ENCODE results near the gene N4BP2L1.

N4BP2L1 gene

GRCh38 chr13:32429433-32429909 is 1.5 kb upstream of the N4BP2L1 start:
- Histone ChIP-seq H3K27me3 (replicated peaks; ENCODE audit: insufficient read depth, low read length) (no peaks in the 10 kb centered on the region), H3K27ac (ENCODE audit: low read length) (peak overlapping the region; percentile 92; the same call in 1 of the 2 replicates), H3K9ac (ENCODE audit: low read length) (no peak overlapping the region), H3F3A (ENCODE audit: insufficient read depth, low read length) (peaks cover 22% of the 10 kb centered on the region), H3K4me2 (ENCODE audit: low read depth, low read length) (peak overlapping the region; percentile 85; the same call in 1 of the 2 replicates), H4K20me1 (ENCODE audit: insufficient read depth, low read length) (no peaks in the 10 kb centered on the region), H3K4me1 (ENCODE audit: low read length) (peaks cover 23% of the 10 kb centered on the region), H3K4me3 (ENCODE audit: low read length) (peak overlapping the region; percentile 72; the same call in 1 of the 2 replicates), H3K9me3 (replicated peaks; ENCODE audit: insufficient read depth, low read length) (no peaks in the 10 kb centered on the region), H3K9me2 (replicated peaks; ENCODE audit: insufficient read depth, low read length) (no peaks in the 10 kb centered on the region), H3K36me3 (replicated peaks; ENCODE audit: insufficient read depth, low read length) (no peaks in the 10 kb centered on the region), H3K79me2 (ENCODE audit: low read length) (peaks cover 40% of the 10 kb centered on the region), H2AFZ (ENCODE audit: low read length) (no peak overlapping the region)
- DNase-seq: no peak
- TF ChIP-seq EZH2phosphoT487 (IDR thresholded peaks at IDR 0.05; ENCODE audit: low read length) (no peak), EZH2 (optimal IDR thresholded peaks at IDR 0.05; ENCODE audit: low read depth, low read length) (no peak)
- TF ChIP-seq, protein P1, sequence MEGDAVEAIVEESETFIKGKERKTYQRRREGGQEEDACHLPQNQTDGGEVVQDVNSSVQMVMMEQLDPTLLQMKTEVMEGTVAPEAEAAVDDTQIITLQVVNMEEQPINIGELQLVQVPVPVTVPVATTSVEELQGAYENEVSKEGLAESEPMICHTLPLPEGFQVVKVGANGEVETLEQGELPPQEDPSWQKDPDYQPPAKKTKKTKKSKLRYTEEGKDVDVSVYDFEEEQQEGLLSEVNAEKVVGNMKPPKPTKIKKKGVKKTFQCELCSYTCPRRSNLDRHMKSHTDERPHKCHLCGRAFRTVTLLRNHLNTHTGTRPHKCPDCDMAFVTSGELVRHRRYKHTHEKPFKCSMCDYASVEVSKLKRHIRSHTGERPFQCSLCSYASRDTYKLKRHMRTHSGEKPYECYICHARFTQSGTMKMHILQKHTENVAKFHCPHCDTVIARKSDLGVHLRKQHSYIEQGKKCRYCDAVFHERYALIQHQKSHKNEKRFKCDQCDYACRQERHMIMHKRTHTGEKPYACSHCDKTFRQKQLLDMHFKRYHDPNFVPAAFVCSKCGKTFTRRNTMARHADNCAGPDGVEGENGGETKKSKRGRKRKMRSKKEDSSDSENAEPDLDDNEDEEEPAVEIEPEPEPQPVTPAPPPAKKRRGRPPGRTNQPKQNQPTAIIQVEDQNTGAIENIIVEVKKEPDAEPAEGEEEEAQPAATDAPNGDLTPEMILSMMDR (IDR thresholded peaks at IDR 0.05; ENCODE audit: low read length): no peak

- peak overlapping the region; percentile 72 for H3K4me3 ChIP-seq (ENCODE audit: low read length)
- TF ChIP-seq, protein P1 (IDR thresholded peaks at IDR 0.05; ENCODE audit: low read length): no peak
- TF ChIP-seq EZH2 (optimal IDR thresholded peaks at IDR 0.05; ENCODE audit: low read depth, low read length) (no peak), EZH2phosphoT487 (IDR thresholded peaks at IDR 0.05; ENCODE audit: low read length) (no peak)
- H3K9ac ChIP-seq (ENCODE audit: low read length): peak overlapping the region; percentile 87
- no peaks in the 10 kb centered on the region for H3K36me3 ChIP-seq (replicated peaks; ENCODE audit: insufficient read depth, low read length)
- no peaks in the 10 kb centered on the region for H3K9me2 ChIP-seq (replicated peaks; ENCODE audit: insufficient read depth, low read length)
- peaks cover 23% of the 10 kb centered on the region for H3K4me1 ChIP-seq (ENCODE audit: low read length)
- H3K27me3 ChIP-seq (replicated peaks; ENCODE audit: insufficient read depth, low read length): no peaks in the 10 kb centered on the region
- H3K9me3 ChIP-seq (replicated peaks; ENCODE audit: insufficient read depth, low read length): no peaks in the 10 kb centered on the region
- H3K27ac ChIP-seq (ENCODE audit: low read length): peak overlapping the region; percentile 92; the same call in 1 of the 2 replicates
- H2AFZ ChIP-seq (ENCODE audit: low read length): no peak overlapping the region
- peak overlapping the region; percentile 85 for H3K4me2 ChIP-seq (ENCODE audit: low read depth, low read length)
- H3F3A ChIP-seq (ENCODE audit: insufficient read depth, low read length): peaks cover 22% of the 10 kb centered on the region
- no peaks in the 10 kb centered on the region for H4K20me1 ChIP-seq (ENCODE audit: insufficient read depth, low read length)
- peaks cover 47% of the 10 kb centered on the region for H3K79me2 ChIP-seq (ENCODE audit: low read length)
- DNase-seq: no peak
Measured at GRCh38 chr13:32428581-32429432, 877 bp upstream of the N4BP2L1 start.

- Histone ChIP-seq H3K9ac (ENCODE audit: low read length) (peak overlapping the region; percentile 87), H3K9me3 (replicated peaks; ENCODE audit: insufficient read depth, low read length) (no peaks in the 10 kb centered on the region), H3K9me2 (replicated peaks; ENCODE audit: insufficient read depth, low read length) (no peaks in the 10 kb centered on the region), H3K27me3 (replicated peaks; ENCODE audit: insufficient read depth, low read length) (no peaks in the 10 kb centered on the region), H2AFZ (ENCODE audit: low read length) (peak overlapping the region; percentile 23; the same call in 1 of the 2 replicates), H3K4me3 (ENCODE audit: low read length) (peak overlapping the region; percentile 85), H3K27ac (ENCODE audit: low read length) (peak overlapping the region; percentile 92), H3K4me2 (ENCODE audit: low read depth, low read length) (peak overlapping the region; percentile 79), H3K79me2 (ENCODE audit: low read length) (peaks cover 62% of the 10 kb centered on the region), H4K20me1 (ENCODE audit: insufficient read depth, low read length) (no peaks in the 10 kb centered on the region), H3K4me1 (ENCODE audit: low read length) (peaks cover 17% of the 10 kb centered on the region), H3F3A (ENCODE audit: insufficient read depth, low read length) (peaks cover 22% of the 10 kb centered on the region), H3K36me3 (replicated peaks; ENCODE audit: insufficient read depth, low read length) (no peaks in the 10 kb centered on the region)
- peak; percentile 44 for DNase-seq
- TF ChIP-seq, protein P1 (IDR thresholded peaks at IDR 0.05; ENCODE audit: low read length): no peak
- TF ChIP-seq EZH2phosphoT487 (IDR thresholded peaks at IDR 0.05; ENCODE audit: low read length): no peak
- no peak for TF ChIP-seq EZH2 (optimal IDR thresholded peaks at IDR 0.05; ENCODE audit: low read depth, low read length)
Measured at GRCh38 chr13:32426990-32427851, 709 bp downstream of the N4BP2L1 start.
